Smooth muscle cell (in vitro differentiated cells): ENCODE measurements around the gene RIPK3. TPM values are rescaled to one million over a fixed set of nuclear protein-coding genes. Genes with fewer than 3 reads are reported as not detected.

Source experiments
- DNase-seq: peaks from one replicate; lab custom pipeline; 2025; ENCODE audit not compliant: unreplicated experiment; lab: John Stamatoyannopoulos, UW
- H2AFZ ChIP-seq: fragments of 200-600 bp; sonication (generic); 2 replicates; pipeline ENCODE4 v1.6.0; 2016; ENCODE audit warnings: antibody characterized with exemption, low read depth, mild to moderate bottlenecking
- H3F3A ChIP-seq: fragments of 200-600 bp; sonication (generic); 2 replicates; pipeline ENCODE4 v1.6.0; 2017; ENCODE audit warnings: antibody characterized with exemption, low read depth
- H3K27ac ChIP-seq: fragments of 200-600 bp; sonication (generic); 2 replicates; pipeline ENCODE4 v1.5.1; 2016; ENCODE audit warnings: low read depth, mild to moderate bottlenecking
- H3K27me3 ChIP-seq: fragments of 200-600 bp; sonication (generic); 2 replicates; pipeline ENCODE4 v1.6.1; 2016; ENCODE audit warnings: low read depth, mild to moderate bottlenecking
- H3K36me3 ChIP-seq: fragments of 200-600 bp; sonication (generic); 2 replicates; pipeline ENCODE4 v1.5.1; 2016; ENCODE audit warnings: low read depth
- H3K4me1 ChIP-seq: fragments of 200-600 bp; sonication (generic); 2 replicates; pipeline ENCODE4 v1.5.1; 2016; ENCODE audit warnings: low read depth
- H3K4me2 ChIP-seq: fragments of 200-600 bp; sonication (generic); 2 replicates; pipeline ENCODE4 v1.6.0; 2016; ENCODE audit warnings: mild to moderate bottlenecking
- H3K4me3 ChIP-seq: fragments of 200-600 bp; sonication (generic); 2 replicates; pipeline ENCODE4 v1.5.1; 2016; ENCODE audit warnings: mild to moderate bottlenecking
- H3K79me2 ChIP-seq: fragments of 200-600 bp; sonication (generic); 2 replicates; pipeline ENCODE4 v1.6.0; 2016; ENCODE audit warnings: low read depth, mild to moderate bottlenecking
- H3K9ac ChIP-seq: fragments of 200-600 bp; sonication (generic); 2 replicates; pipeline ENCODE4 v1.6.0; 2016; ENCODE audit warnings: low read depth
- H3K9me3 ChIP-seq: fragments of 200-600 bp; sonication (generic); replicated peaks from 2 replicates; pipeline ENCODE4 v1.5.1; 2016; ENCODE audit warnings: low read depth
- H4K20me1 ChIP-seq: fragments of 200-600 bp; sonication (generic); 2 replicates; pipeline ENCODE4 v1.6.0; 2016; ENCODE audit warnings: low read depth
- CTCF ChIP-seq: fragments of 200-600 bp; sonication (generic); IDR thresholded peaks from 2 replicates; pipeline ENCODE4 v1.5.1; 2017; ENCODE audit warnings: borderline replicate concordance, mild to moderate bottlenecking, antibody characterized with exemption; ENCODE audit not compliant: insufficient read depth, poor library complexity, severe bottlenecking
- WGBS: methylation state at CpG from one replicate; pipeline ENCODE4 v1.1.7; 2016; ENCODE audit warnings: low lambda C conversion rate; 5-methylcytosine and 5-hydroxymethylcytosine counted together
- polyA plus RNA-seq: library from polyadenylated mRNA; unstranded; fragments of >200 nt; fragmentation: Nextera tagmentation; extraction: Ambion mirVana; gene quantifications from 2 replicates; pipeline ENCODE4 v1.2.1, GENCODE V29; 2016
- total RNA-seq: library from RNA; depleted of rRNA; stranded (reverse); fragments of >200 nt; gene quantifications from 2 replicates; pipeline ENCODE4 v1.2.3, GENCODE V29; 2014

The RIPK3 gene
- total and polyA plus RNA-seq, 2 experiments from 2014 or later, result 1.3 TPM; not detected in 1

GRCh38 chr14:24349742-24350141 lies 10.0 kb upstream of the RIPK3 start:
- Histone ChIP-seq H3K4me2 (no peak overlapping the region), H3K4me3 (no peak overlapping the region), H3K27ac (no peak overlapping the region), H3K27me3 (peaks cover 79% of the 10 kb centered on the region), H2AFZ (no peak overlapping the region), H3K4me1 (no peaks in the 10 kb centered on the region), H3K9me3 (no peaks in the 10 kb centered on the region), H4K20me1 (no peaks in the 10 kb centered on the region), H3K9ac (no peak overlapping the region), H3F3A (no peaks in the 10 kb centered on the region), H3K79me2 (no peaks in the 10 kb centered on the region), H3K36me3 (no peaks in the 10 kb centered on the region)
- TF ChIP-seq CTCF, result no peak
- no peak for DNase-seq
- 72% methylated on average over 5 of the region's 5 CpGs for whole genome bisulfite sequencing

- peaks cover 88% of the 10 kb centered on the region for H3K27me3 ChIP-seq
- no peaks in the 10 kb centered on the region for H3K4me1 ChIP-seq
- no peak overlapping the region for H3K4me2 ChIP-seq
- no peak overlapping the region for H3K9ac ChIP-seq
- H3K36me3 ChIP-seq, result no peaks in the 10 kb centered on the region
- no peak for TF ChIP-seq CTCF
- WGBS, result 92% methylated on average over 2 of the region's 2 CpGs
- H2AFZ ChIP-seq, result no peak overlapping the region
- no peaks in the 10 kb centered on the region for H3K9me3 ChIP-seq
- no peaks in the 10 kb centered on the region for H4K20me1 ChIP-seq
- H3K27ac ChIP-seq, result no peak overlapping the region
- H3F3A ChIP-seq, result no peaks in the 10 kb centered on the region
- H3K79me2 ChIP-seq, result no peaks in the 10 kb centered on the region
- H3K4me3 ChIP-seq, result no peak overlapping the region
- no peak for DNase-seq
Measured at GRCh38 chr14:24348186-24348585, 8.4 kb upstream of the RIPK3 start.

- H3K27me3 ChIP-seq, result peaks cover 88% of the 10 kb centered on the region
- no peak overlapping the region for H3K9ac ChIP-seq
- no peak overlapping the region for H3K27ac ChIP-seq
- H3F3A ChIP-seq, result no peaks in the 10 kb centered on the region
- no peak overlapping the region for H2AFZ ChIP-seq
- DNase-seq, result no peak
- no peaks in the 10 kb centered on the region for H3K79me2 ChIP-seq
- H3K4me1 ChIP-seq, result no peaks in the 10 kb centered on the region
- no peak overlapping the region for H3K4me2 ChIP-seq
- H3K4me3 ChIP-seq, result no peak overlapping the region
- H3K9me3 ChIP-seq, result no peaks in the 10 kb centered on the region
- no peaks in the 10 kb centered on the region for H3K36me3 ChIP-seq
- WGBS, result 42% methylated on average over 1 of the region's 1 CpG
- no peak for TF ChIP-seq CTCF
- H4K20me1 ChIP-seq, result no peaks in the 10 kb centered on the region
Measured at GRCh38 chr14:24347134-24347533, 7.3 kb upstream of the RIPK3 start.
